Left lobe of liver (tissue), 2 donors: Measurements from ENCODE around the gene CAT. TPM values are rescaled to one million over a fixed set of nuclear protein-coding genes. Genes with fewer than 3 reads are reported as not detected.

Source experiments
- ATAC-seq: fragments of 200-7000 bp; cut with Tn5 transposase; one replicate; pipeline ENCODE4 v1.9.1; 2020; ENCODE audit warnings: mild to moderate bottlenecking, moderate library complexity
- DNase-seq: peaks from one replicate; pipeline ENCODE4 v3.0.0-alpha.2; 2020; ENCODE audit warnings: low spot score
- total RNA-seq: library from RNA; stranded (reverse); gene quantifications from one replicate; pipeline ENCODE4 v1.2.1, GENCODE V29; 2021
- donor health status: DM: no; HTN: no; CAD: no; lungs with moderate emphysema.
- donor health status: DM: no; HTN: yes; CAD: no.

Gene CAT
- total RNA-seq = 363 TPM

DNA sequence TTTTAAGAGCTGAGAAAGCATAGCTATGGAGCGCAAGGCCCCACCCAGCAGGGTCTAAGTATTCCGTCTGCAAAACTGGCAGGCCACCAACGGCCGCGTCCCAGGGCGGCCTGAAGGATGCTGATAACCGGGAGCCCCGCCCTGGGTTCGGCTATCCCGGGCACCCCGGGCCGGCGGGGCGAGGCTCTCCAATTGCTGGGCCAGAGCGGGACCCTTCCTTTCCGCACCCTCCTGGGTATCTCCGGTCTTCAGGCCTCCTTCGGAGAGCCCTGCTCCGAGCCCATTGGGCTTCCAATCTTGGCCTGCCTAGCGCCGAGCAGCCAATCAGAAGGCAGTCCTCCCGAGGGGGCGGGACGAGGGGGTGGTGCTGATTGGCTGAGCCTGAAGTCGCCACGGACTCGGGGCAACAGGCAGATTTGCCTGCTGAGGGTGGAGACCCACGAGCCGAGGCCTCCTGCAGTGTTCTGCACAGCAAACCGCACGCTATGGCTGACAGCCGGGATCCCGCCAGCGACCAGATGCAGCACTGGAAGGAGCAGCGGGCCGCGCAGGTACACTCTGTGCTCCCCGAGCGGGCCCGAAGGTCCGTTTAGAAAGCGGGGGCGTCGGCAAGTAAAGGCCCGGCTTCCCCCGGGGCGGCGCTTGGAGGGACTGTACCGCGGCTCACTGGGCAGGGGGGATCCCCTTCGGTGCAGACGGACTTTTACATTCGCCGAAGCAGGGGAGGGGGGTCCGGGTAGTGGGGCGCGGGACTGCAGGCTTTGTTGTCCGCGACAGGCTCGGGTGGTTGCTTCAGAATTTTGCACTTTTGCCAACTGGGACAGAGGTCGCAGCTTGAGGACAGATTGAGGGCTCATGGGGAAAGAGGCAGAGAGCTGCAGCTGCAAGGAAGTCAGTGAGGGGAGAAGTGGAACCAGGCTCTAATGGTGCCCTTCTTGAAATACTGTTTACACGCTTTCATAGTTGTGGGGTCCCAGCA, at the start of gene CAT:
CAT (plus strand) TSS at position 406 of the 979 bp plus-strand sequence; CDS start at position 486, 80 bp downstream.
- peak; percentile 84 for ATAC-seq
- DNase-seq = peak; percentile 99

DNA sequence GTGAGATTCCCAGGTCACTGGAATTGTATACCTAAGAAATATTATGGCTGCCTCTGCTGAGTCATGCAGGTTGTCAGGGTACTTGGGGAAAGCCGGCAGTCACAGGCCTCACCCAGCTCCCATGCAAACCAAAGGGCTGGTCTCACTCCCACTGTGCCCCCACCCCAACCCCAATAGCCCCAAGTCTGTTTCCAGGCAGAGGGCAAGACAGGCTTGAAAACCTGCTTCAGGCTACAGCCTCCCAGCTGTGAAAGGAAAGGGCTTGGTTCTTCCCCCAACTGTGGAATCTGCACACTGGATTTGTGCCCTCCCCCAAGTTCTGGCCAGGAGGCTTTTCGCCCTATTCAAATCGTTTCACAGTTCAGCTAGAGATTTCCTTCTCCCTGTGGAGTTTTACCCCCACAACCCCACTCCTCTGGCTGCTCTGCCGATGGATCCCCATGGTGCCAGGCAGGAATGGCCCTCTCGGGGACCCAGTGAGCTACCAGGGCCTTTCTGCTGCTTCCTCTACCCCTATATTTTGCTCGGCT, 43.9 kb upstream of the CAT start:
- no peak for DNase-seq
- ATAC-seq = no peak

DNA sequence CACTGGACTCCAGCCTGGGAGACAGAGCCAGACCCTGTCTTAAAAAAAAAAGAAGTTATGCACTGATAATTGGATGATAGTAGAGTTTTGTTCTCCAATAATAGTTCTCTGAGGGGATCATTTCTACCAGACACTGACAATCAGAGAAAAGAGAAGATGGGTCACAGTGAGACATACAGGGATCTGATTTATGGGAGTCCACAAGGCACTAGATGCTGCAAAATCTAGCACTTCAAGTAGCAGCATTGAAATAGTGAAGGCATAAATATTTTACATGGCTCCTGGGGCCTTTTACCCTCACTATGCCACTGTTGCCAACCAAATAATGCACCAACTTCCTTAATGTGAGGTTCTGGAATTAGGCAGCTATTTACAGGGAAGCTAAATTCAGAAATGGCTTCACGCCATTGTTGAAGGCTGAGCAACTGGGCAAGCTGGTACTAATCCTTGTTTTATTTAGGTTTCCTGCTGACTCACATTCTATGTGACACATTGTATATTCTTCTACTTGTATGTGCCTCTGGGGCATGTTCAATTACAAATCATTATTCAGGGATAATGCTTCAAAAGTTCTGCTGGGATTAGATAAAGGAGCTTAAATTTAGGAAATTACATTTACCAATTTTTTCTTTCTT, 42.7 kb upstream of the CAT start:
- ATAC-seq = no peak
- no peak for DNase-seq

DNA sequence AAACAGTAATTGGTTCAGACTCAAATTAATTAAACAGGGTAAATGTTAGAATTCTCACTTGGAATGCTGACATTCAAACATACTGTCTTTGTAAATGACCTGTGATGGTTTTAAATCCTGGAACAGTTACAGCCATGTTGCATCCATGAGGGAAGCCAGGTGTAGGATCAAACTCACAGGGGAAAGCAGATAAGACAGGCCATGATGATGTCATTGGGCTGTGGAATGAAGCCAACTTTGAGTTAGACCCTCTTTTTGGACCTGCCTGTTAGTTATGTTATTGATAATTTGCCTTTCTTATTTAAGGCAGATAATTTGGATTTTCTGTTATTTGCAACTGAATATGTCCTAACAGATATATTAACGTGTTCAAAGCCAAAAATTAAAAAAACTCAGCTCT, 41.6 kb upstream of the CAT start:
- ATAC-seq (no peak), DNase-seq (no peak)

DNA sequence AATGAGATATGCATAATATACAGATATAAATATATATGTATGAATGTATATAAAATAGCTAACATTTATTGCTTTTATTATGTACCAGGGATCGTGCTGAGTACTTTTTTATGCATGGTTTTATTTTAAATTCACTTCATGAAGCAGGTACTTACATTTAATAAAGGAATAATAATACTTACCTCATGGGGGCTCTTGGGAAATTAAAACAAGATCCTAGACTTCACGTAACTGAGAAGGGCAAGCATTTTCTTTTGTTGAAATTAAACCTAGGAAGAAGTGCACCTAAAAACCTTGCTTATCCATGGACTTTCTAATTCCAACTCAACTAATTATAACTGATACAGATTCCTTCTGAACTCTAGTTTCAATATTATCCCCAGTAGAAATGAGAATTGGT, 40.9 kb upstream of the CAT start:
- no peak for ATAC-seq
- DNase-seq = no peak

DNA sequence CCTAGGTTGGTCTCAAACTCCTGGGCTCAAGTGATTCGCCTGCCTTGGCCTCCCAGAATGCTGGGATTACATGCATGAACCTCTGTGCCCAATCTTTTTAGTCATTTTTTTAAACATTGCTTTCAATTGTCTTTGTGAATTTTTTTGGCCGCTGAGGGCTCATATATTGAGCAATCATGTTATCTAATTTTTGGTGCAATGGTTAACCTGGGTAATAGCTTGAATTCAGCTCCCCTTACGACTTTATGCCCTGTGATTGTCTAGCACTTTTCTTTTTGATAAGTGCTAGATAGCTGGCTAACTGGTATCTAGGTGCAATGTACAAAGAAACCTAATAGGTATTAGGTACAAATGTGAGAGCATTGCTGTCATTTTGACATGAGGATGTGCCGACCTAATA, 35.3 kb upstream of the CAT start:
- no peak for DNase-seq
- ATAC-seq = peak; percentile 73

DNA sequence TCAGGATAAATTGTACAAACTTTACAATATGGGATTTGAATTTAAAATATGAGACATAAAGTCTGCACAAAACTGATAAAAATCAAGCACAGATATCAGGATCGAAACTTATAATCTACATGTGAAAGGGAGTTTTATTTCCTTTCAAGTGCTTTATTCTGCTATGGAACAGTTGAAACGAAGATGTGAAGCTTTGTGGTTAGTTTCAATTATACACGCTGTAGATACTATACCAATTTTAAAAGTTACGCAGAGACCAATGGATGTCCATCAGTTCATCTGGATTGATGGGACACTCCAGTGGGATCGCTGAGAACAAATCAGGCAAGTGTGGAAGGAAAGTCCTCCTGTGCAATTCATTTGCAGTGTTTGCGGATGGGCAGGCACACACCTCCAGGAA, 34.5 kb upstream of the CAT start:
- DNase-seq (no peak), ATAC-seq (no peak)

DNA sequence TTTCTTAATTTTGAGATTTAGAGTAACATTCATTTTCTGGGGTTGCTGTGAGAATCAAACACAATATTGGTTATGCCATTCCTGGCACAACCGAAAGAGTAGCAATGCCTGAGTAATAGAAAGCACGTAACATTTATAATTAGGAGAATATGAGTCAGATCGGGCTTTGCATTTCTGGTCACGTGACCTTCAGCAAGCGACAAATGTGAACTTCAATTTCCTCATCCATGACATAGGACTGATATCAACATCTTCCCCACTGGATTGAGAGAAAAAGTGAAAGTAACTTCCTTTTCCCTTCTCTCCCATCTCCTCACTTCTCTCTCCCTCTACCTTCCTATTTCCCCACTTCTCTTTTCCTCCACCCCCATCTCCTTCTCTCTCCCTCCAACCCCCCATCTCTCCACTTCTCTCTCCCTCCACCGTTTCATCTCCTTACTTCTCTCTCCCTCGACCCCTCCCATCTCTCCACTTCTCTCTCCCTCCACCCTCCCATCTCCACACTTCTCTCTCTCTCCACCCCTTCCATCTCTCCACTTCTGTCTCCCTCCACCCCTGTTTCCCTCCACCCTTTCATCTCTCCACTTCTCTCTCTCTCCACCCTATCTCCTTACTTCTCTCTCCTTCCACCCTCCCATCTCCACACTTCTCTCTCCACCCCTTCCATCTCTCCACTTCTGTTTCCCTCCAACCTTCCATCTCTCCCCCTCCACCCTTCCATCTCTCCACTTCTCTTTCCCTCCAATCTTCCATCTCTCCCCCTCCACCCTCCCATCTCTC, 33.5 kb upstream of the CAT start:
- no peak for DNase-seq
- ATAC-seq = no peak

DNA sequence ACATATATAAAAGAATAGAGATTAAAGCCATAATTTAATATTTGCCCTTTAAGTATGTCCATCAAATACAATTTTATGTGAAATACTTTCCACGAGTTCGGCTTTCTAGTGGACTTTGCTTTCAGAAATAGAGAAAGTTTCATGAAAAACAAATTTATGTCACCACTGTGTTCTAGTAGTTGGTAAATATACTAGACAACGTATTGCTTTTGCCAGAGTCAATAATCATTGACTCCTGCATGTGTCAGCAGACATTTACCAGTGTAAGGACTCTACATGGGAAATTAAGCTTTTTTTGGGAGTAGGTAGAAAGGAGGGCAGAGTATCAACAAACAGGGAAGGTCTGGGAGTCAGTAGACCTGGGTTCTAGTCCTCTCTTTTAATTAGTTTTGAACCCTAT, 32.3 kb upstream of the CAT start:
- DNase-seq = no peak
- peak; percentile 75 for ATAC-seq

DNA sequence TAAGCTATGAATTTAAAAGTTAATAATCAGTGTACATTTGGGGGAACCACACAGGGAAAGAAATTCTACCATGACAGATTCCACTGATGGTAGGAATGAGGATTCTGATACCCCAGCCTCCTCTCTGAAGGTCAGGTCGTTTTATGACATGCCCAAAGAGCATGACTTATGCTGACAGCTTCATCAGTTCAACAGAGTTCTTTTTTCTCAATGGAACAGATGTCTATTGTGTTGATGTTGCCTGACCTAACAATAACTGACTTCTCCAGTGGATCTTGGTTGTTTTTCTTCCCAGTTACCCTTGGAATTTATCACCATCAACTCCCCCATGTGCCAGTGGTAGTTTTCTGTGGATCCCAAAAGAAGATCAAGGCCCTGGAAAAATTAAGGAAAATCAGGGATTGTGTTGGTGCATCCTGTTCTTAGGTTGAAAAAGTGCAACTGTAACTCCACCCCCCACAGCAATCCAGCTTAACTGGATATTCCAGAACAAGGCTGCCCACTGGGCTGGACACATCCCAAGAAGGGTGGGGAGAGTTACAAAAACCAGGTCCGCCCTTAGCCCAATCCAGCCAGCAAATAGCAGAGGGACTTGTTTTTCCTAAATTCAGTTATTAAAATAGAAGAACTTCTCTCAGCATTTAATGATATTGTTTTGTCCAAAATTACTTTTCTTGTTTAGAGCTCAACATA, 31.5 kb upstream of the CAT start:
- DNase-seq (no peak), ATAC-seq (peak; percentile 28)

DNA sequence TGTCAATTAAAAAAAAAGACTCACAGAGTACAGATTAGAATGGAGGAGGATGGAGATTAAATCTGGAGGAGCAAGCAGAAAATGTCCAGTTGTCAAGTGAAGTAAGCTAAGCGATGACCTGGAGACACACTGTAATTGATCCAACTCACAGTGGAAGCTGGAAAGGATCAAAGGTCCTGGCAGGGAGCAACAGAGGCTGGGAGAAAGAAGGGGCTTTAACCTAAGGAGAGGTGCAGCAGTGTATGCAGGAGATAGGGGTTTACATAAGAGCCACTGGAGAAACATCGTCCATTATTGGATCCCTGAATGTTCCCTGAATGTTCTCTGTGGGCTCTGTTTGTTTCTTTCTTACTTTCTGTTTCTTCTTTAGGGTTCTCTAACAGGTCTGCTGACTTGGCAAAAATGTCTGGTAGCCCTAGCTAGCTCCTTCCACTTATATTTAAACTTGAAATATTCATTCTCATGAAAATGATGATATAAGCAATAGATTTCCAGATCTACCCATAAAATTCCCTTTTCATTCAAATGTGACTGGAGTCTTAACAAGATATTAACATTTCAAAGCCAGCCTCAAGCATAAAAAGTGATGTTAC, 30.1 kb upstream of the CAT start:
- DNase-seq (no peak), ATAC-seq (peak; percentile 74)

DNA sequence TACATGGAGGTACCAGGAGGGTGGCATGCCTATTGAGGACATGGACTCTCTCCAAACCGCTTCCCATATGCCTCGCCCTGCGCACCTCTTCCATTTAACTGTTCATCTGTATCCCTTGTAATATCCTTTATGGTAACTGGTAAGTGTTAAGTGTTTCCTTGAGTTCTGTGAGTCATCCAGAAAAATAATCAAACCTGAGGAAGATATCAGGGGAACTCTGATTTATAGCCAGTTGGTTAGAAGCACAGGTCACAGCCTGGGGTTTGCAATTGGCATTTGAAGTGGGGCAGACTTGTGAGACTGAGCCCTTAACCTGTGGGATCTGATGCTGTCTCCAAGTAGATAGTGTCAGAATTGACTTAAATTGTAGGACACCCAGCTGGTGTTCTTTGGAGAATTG, 27.6 kb upstream of the CAT start:
- DNase-seq (no peak), ATAC-seq (no peak)

DNA sequence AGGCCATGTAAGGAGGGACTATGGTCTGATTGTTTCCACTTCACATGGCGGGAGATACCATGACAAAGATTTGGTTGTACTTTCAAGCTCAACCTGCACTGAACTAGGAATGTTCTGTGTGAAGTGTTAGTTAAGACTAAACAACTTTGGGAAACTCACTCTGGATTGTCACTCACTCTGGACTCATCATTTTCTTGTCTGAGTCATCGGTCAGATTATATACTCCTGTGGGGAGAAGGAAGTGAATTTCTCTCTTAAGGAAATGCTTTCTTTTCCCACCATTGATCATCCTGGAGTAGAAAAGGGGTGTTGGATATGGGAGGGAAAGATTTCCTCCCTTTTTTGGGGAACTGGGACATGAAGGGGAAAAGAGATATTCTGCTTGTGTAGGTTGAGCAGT, 26.9 kb upstream of the CAT start:
- ATAC-seq (no peak), DNase-seq (no peak)

DNA sequence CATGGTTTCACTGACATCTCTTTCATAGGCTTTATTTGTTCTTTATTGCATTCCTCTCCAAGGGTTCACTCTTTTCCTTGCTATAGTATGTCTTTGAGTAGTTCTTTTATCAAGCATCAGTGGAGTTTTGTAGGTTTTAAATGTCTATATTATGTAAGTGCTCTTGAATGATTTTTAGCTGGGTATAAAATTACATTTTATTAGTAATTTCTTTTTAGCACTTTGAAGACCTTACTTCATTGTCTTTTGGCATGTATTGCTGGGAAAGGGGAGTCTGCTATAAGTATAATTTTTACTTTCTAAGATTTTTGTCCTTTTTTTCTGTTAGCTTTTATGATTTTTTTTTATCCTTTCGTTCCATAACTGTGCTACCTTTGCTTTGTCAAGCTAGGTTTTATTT, 25.5 kb upstream of the CAT start:
- DNase-seq (no peak), ATAC-seq (no peak)

DNA sequence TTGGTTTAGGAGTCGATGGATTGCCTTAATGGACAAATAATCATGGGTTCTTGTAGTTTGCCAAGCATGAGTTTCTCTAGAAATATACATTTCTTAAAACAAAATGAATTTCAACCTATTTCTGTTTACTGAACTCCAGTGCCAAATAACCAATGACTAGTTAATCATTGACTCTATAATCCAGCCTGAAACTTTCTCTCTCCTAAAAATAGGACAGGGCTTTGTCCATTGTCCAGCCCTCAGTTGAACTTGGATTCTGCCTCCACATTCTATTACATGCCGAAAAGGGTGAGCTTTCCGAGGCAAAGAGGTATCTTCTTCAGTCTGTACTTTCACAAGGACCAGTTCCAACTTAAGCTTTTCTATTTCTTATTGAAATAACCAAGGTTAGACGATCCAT, 23.2 kb upstream of the CAT start:
- DNase-seq (no peak), ATAC-seq (peak; percentile 87)

DNA sequence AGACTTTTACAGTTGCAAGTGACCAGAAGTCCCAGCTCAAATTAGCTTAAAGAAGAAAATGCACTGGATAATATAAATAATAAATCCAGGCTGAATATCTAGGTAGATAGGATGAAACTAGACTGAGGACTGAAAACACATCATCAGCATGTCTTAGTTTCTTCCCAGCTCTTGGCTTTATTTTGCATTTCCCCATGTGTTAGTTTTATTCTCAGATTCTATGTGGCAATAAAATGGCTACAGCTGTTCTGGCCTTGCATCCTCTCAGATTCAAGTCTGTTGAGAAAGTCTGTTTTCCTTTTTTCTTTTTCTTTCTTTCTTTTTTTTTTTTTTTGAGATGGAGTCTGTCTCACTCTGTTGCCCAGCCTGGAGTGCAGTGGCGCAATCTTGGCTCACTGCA, 22.6 kb upstream of the CAT start:
- ATAC-seq = peak; percentile 15

DNA sequence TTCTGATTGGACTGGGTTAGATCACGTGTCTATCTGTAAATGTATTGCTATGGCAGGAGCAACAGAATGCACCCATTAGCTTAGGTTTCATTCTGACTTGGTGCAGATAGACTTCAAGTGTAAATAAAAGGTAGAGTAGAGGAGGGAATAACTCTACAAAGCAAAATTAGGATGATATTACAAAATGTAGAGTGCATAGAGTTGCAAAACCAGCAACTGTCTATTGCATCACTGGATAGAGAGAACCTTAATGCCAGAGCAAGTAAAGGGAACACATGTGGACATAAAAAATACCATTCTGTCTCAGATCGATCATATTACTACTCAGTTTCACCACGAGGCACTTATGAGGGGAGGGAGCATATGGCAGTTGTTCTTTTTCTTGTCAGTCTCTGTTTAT, 22.0 kb upstream of the CAT start:
- ATAC-seq = peak; percentile 74
- DNase-seq = no peak

More for the DNA sequence above, 22.6 kb upstream of the CAT start:
- no peak for DNase-seq

DNA sequence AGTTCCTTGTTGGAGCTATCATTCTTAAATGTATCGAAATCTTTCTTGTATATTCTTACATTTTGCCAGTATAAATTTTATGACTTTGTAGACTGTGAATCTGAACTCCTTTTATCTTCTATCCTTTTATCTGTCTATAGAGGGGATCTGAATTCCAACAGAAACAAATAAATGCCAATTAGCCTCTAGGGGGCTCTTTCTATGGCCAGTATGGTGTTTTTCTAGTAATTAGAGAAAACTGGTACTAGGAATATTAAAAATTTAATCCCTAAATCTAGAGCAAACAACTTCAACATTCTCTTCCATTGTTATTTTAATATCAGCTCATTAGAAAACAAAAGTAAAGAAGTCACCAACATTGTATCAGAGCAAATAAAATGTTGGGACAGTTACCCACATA, 21.5 kb upstream of the CAT start:
- DNase-seq (no peak), ATAC-seq (no peak)

DNA sequence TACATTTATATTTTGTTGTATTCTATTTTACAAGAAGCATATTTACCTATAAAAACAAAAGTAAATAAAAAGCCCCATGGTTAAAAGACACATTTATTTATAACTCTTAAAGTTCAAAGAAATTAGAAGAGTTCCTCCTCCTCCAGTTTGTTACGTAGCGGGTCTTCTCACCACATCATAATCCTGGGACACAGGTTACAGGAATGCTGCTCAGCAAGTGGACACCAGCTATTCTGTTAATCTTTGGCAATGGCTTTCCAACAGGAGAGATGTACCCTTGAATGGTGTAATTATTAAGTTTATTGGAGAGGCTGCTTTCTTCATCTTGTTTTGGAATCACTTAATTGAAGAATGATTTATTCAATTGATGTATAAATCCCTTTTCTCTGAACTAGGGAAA, 19.6 kb upstream of the CAT start:
- no peak for DNase-seq
- ATAC-seq = no peak

DNA sequence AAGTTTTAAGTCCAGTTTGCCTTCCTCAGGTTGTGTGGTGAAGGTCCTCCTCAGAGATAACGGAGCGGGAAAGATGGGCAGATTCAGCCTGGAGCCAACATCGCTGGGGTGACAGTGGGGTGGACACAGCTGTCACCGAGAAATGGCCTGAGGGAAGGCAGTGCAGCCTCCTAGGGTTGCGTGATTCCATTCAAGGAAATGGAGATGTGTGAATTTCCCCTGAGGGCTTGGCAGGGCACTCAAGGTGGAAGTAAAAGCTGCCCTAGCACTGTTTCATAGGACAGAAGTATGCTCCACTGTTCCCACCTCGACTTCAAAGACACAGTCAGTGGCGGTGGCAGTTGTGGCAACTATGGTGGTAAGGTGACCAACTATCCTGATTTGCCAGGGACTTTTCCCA, 15.4 kb upstream of the CAT start:
- no peak for DNase-seq
- no peak for ATAC-seq
